ENCODE data around the gene FAM3A. TPM values are rescaled to one million over a fixed set of nuclear protein-coding genes. Genes with fewer than 3 reads are reported as not detected.

The FAM3A gene
- total RNA-seq, 4 donors from 2014 or later, result 30.5 to 50.8 (median 40.9) TPM

- no peak for DNase-seq
- intact Hi-C loops (cut with DNase I), result no loop called here
These were observed 39.2 kb downstream of the FAM3A start for GRCh38 chrX:154476821-154477220.

GRCh38 chrX:154473683-154474082 is 42.3 kb downstream of the FAM3A start:
- peaks cover 0 to 10% (median 0%) of the 10 kb centered on the region in 3 donors for H3K4me1 ChIP-seq
- H3K4me3 ChIP-seq, result no peak overlapping the region
- 74 to 90% methylated on average over 3 to 5 of the region's 7 CpGs for WGBS, 2 donors
- intact Hi-C loops (cut with DNase I), result no loop called here
- no peak for DNase-seq
- no peaks in the 10 kb centered on the region for H3K27me3 ChIP-seq
- no peak overlapping the region for H3K27ac ChIP-seq
- no peak for TF ChIP-seq POLR2A (IDR thresholded peaks at IDR 0.05)
- TF ChIP-seq CTCF (IDR thresholded peaks at IDR 0.05), result no peak
- H3K9me3 ChIP-seq, result no peaks in the 10 kb centered on the region
- peaks cover 0 to 29% (median 0%) of the 10 kb centered on the region in 3 donors for H3K36me3 ChIP-seq

More at GRCh38 chrX:154476821-154477220, 39.2 kb downstream of the FAM3A start:
- Histone ChIP-seq H3K4me3 (no peak overlapping the region), H3K27me3 (no peaks in the 10 kb centered on the region), H3K27ac (no peak overlapping the region), H3K9me3 (no peaks in the 10 kb centered on the region), H3K4me1 (peaks cover 0 to 18% (median 0%) of the 10 kb centered on the region in 3 donors), H3K36me3 (no peaks in the 10 kb centered on the region)
- no peak for TF ChIP-seq POLR2A (IDR thresholded peaks at IDR 0.05)
- no peak for TF ChIP-seq CTCF (IDR thresholded peaks at IDR 0.05)
- WGBS, 2 donors, result 64 to 78% methylated on average over 7 to 8 of the region's 8 CpGs

- Histone ChIP-seq H3K4me1 (peaks cover 0 to 3% (median 0%) of the 10 kb centered on the region in 3 donors), H3K36me3 (peaks cover 0 to 36% (median 0%) of the 10 kb centered on the region in 3 donors), H3K4me3 (no peak overlapping the region), H3K27ac (no peak overlapping the region), H3K9me3 (no peaks in the 10 kb centered on the region), H3K27me3 (no peaks in the 10 kb centered on the region)
- WGBS, 2 donors, result 78 to 97% methylated on average over 10 to 16 of the region's 28 CpGs
- DNase-seq, result no peak
- TF ChIP-seq POLR2A (IDR thresholded peaks at IDR 0.05) (no peak), CTCF (IDR thresholded peaks at IDR 0.05) (no peak)
- intact Hi-C loops (cut with DNase I), result no loop called here
These were observed 43.1 kb downstream of the FAM3A start for GRCh38 chrX:154472685-154473632.

- peaks cover 0 to 45% (median 0%) of the 10 kb centered on the region in 3 donors for H3K36me3 ChIP-seq
- H3K27ac ChIP-seq, result no peak overlapping the region
- no peak for DNase-seq
- no peak overlapping the region for H3K4me3 ChIP-seq
- TF ChIP-seq CTCF (IDR thresholded peaks at IDR 0.05), result no peak
- no peak for TF ChIP-seq POLR2A (IDR thresholded peaks at IDR 0.05)
- intact Hi-C loops (cut with DNase I), result no loop called here
- WGBS, 2 donors, result 84 to 87% methylated on average over 3 to 18 of the region's 23 CpGs
- H3K4me1 ChIP-seq, result no peaks in the 10 kb centered on the region
- H3K27me3 ChIP-seq, result no peaks in the 10 kb centered on the region
- H3K9me3 ChIP-seq, result no peaks in the 10 kb centered on the region
These were observed 44.0 kb downstream of the FAM3A start for GRCh38 chrX:154471839-154472684.

All from esophagus squamous epithelium (tissue), 5 donors.